ENCODE results near the gene BMP6.

Gene BMP6

GRCh38 chr6:7922596-7922995 lies 196.7 kb downstream of the BMP6 start:
- no peak for TF ChIP-seq CTCF (IDR thresholded peaks at IDR 0.05; ENCODE audit: low read depth, low read length)
- no peak for DNase-seq (ENCODE audit: extremely low read depth, low read depth)

- TF ChIP-seq CTCF (IDR thresholded peaks at IDR 0.05; ENCODE audit: low read depth, low read length) = no peak
- no peak for DNase-seq (ENCODE audit: extremely low read depth, low read depth)
These were observed 199.0 kb downstream of the BMP6 start for GRCh38 chr6:7924867-7925266.

Data from AG09319 (cell line).